Activated CD4-positive, alpha-beta T cell treated with anti-CD3 and anti-CD28 coated beads for 36 hours (primary cell): Measurements from ENCODE around the gene RIN3. TPM values are rescaled to one million over a fixed set of nuclear protein-coding genes. Genes with fewer than 3 reads are reported as not detected.

Experiments used
- ATAC-seq: fragments of 200-7000 bp; cut with Tn5 transposase; one replicate; pipeline ENCODE4 v1.10.0; 2021; ENCODE audit warnings: mild to moderate bottlenecking, moderate library complexity
- CTCF ChIA-PET: fragments of 350-600 bp; sonication (Branson Sonifier 250); formaldehyde crosslinking; loops from one replicate; lab custom pipeline; 2021; ENCODE audit warnings: antibody characterized with exemption; lab: Charles Lee
- POLR2A ChIA-PET: fragments of 350-600 bp; sonication (Branson Sonifier 250); formaldehyde crosslinking; loops from one replicate; lab custom pipeline; 2021; ENCODE audit warnings: antibody characterized with exemption, inconsistent platforms; lab: Charles Lee
- DNase-seq: peaks from one replicate; pipeline ENCODE4 v3.0.0-alpha.2; 2020
- H3K27ac Mint-ChIP-seq: one replicate; pipeline ENCODE4 v1.8.0; 2021; ENCODE audit warnings: mixed read lengths
- H3K27me3 Mint-ChIP-seq: one replicate; pipeline ENCODE4 v1.8.0; 2021; ENCODE audit warnings: mixed read lengths
- H3K36me3 Mint-ChIP-seq: one replicate; pipeline ENCODE4 v1.8.0; 2021; ENCODE audit warnings: low read depth, mixed read lengths
- H3K4me1 Mint-ChIP-seq: one replicate; pipeline ENCODE4 v1.8.0; 2021; ENCODE audit warnings: mixed read lengths
- H3K4me3 Mint-ChIP-seq: one replicate; pipeline ENCODE4 v1.8.0; 2021; ENCODE audit warnings: mild to moderate bottlenecking, moderate library complexity, mixed read lengths
- H3K9me3 Mint-ChIP-seq: one replicate; pipeline ENCODE4 v1.8.0; 2021; ENCODE audit warnings: low read depth, mixed read lengths
- intact Hi-C, 2 experiments: fragments of 100-400 bp; cut with DNase I in 1 of 2; cut with micrococcal nuclease in 1 of 2; formaldehyde crosslinking; loops; one replicate each; pipeline versions ENCODE4 v1.14.2 to v1.15.1; 2022 to 2024; cut with DNase I, micrococcal nuclease
- total RNA-seq, 2 experiments: library from RNA; stranded (reverse); gene quantifications; one replicate each; pipeline ENCODE4 v1.2.3, GENCODE V29; 2021

RIN3 gene
- total RNA-seq, 2 experiments from 2014 or later, result 23.1 to 26.4 TPM

DNA sequence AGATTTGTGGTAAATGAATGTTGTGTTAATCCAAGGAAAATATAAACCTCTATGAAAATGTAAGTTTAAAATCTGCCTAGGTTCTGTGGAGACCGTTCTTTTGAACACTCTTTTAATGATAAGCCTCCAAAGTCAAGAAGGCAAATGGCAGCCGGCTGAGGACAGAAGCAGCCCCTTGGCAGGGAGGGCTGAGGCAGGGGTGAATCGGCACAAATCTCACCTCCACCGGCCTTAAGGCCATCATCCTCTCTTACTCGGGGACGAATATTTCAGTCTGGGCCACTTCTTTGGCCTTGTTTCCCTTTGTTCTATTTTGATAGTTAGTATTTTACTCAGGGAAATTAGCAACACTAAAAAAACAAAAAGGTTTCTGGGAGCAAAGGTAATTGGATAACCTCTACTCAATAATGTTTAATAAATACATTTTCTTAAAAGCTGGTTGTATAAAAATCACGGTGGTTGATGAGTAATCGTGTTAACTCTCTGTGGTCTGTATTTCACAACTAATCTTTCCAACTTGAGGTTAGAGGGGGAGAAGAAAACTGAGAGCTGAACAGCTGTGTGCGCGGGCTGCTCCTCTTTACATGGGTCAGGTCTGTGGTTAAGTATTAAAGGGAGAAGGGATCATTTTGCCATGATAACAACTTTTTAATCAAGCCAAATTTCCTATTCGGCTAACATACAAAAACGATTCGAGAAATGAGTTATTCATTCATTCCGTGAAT is 216.2 kb downstream of the RIN3 start:
- peak overlapping the region; percentile 24 for H3K27ac Mint-ChIP-seq
- ChIA-PET CTCF (interaction anchor here (1.0 to 1.4 kb wide), 2 partner anchors 20 to 54 kb away, joined by 3 read pairs; no protein-coding TSS in a partner anchor), POLR2A (no interaction called here)
- H3K9me3 Mint-ChIP-seq, result peaks cover 1% of the 10 kb centered on the region
- ATAC-seq (peak; percentile 37), DNase-seq (peak; percentile 58)
- H3K4me3 Mint-ChIP-seq, result peak overlapping the region; percentile 5
- H3K36me3 Mint-ChIP-seq, result peaks cover 22% of the 10 kb centered on the region
- peaks cover 20% of the 10 kb centered on the region for H3K4me1 Mint-ChIP-seq
- intact Hi-C loops, result loop anchor here (1.0 to 2.0 kb wide), 3 partner anchors 19 to 41 kb away; partner anchors contain the start of gene LGMN (in 2 of the 2)
- peaks cover 5% of the 10 kb centered on the region for H3K27me3 Mint-ChIP-seq

DNA sequence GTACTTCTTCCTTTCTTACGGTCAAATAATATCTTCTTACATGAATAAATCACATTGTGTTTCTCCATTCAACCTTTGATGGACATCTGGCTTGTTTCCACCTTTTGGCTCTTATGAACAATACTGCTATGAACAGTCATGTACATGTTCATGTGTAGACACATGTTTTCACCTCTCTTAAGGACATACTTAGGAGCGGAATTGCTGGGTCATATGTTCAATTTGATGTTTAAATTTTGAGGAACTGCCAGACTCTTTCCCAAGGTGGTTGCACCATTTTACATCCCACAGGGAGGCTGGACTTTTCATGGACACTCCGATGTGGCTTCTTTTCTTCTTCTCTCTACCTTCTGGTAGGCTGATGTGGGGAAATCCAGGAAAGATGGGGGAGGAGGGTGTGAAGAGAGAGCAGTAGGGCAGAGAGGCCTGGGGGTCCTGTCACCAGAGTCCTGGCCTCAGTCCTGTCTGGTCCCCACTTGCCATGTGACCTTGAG is 218.1 kb downstream of the RIN3 start:
- intact Hi-C loops, result loop anchor here in 1 of 2 experiments (2.0 kb wide), 2 partner anchors 17 to 39 kb away; partner anchors contain the start of gene LGMN
- ATAC-seq, result no peak
- H3K27ac Mint-ChIP-seq, result no peak overlapping the region
- H3K4me3 Mint-ChIP-seq, result no peak overlapping the region
- DNase-seq, result no peak
- peaks cover 19% of the 10 kb centered on the region for H3K4me1 Mint-ChIP-seq
- peaks cover 1% of the 10 kb centered on the region for H3K9me3 Mint-ChIP-seq
- POLR2A ChIA-PET, result no interaction called here
- H3K36me3 Mint-ChIP-seq, result peaks cover 22% of the 10 kb centered on the region
- CTCF ChIA-PET, result no interaction called here
- peaks cover 5% of the 10 kb centered on the region for H3K27me3 Mint-ChIP-seq

DNA sequence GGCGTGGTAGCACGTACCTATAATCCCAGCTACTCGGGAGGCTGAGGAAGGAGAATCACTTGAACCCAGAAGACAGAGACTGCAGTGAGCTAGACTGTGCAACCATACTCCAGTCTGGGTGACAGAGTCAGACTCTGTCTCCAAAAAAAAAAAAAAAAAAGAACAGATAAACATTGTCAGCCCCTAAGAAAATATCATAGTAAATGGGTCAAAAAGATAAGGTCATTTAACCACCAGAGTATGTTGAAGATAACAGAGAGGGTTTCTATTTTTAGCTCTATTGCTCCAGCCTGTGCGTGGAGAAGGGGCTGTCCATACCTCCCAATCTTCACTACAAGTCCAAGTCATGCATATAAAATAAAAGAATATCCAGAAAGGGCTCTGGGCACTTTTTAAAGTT is 219.4 kb downstream of the RIN3 start:
- Mint-ChIP-seq H3K4me3 (no peak overlapping the region), H3K27me3 (peaks cover 5% of the 10 kb centered on the region), H3K9me3 (peaks cover 1% of the 10 kb centered on the region), H3K27ac (no peak overlapping the region), H3K36me3 (peaks cover 19% of the 10 kb centered on the region), H3K4me1 (peaks cover 29% of the 10 kb centered on the region)
- intact Hi-C loops, result no loop called here
- ATAC-seq (no peak), DNase-seq (no peak)
- CTCF ChIA-PET, result interaction anchor here (0.7 to 1.2 kb wide), 3 partner anchors 8 to 472 kb away, joined by 3 to 4 read pairs (median 3); no protein-coding TSS in a partner anchor
- POLR2A ChIA-PET, result no interaction called here

GRCh38 chr14:92734618-92735017 is 221.0 kb downstream of the RIN3 start:
- peaks cover 19% of the 10 kb centered on the region for H3K36me3 Mint-ChIP-seq
- H3K9me3 Mint-ChIP-seq, result peaks cover 1% of the 10 kb centered on the region
- no peak overlapping the region for H3K4me3 Mint-ChIP-seq
- CTCF ChIA-PET, result interaction anchor here (1.3 kb wide), 1 partner anchor 48 kb away, joined by 4 read pairs; no protein-coding TSS in a partner anchor
- POLR2A ChIA-PET, result no interaction called here
- intact Hi-C loops, result no loop called here
- H3K4me1 Mint-ChIP-seq, result peaks cover 19% of the 10 kb centered on the region
- H3K27me3 Mint-ChIP-seq, result peaks cover 5% of the 10 kb centered on the region
- no peak overlapping the region for H3K27ac Mint-ChIP-seq
- ATAC-seq, result no peak
- no peak for DNase-seq

DNA sequence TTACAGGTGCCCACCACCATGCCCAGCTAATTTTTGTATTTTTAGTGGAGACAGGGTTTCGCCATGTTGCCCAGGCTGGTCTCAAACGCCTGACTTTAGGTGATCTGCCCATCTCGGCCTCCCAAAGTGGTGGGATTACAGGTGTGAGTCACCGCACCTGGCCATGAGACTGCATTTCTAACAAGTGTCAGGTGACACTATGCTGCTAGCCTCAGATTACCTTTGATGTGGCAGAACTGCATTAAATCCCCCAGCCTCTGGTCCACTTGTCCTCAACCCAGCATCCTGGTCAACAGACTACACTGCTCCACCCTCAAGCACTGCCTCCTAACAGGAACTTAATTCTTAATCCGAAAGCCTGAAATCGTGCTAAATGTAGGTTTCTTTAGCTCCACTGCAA is 221.8 kb downstream of the RIN3 start:
- Mint-ChIP-seq H3K4me1 (peaks cover 11% of the 10 kb centered on the region), H3K4me3 (no peak overlapping the region), H3K36me3 (peaks cover 18% of the 10 kb centered on the region), H3K27me3 (peaks cover 5% of the 10 kb centered on the region), H3K27ac (no peak overlapping the region), H3K9me3 (peaks cover 1% of the 10 kb centered on the region)
- POLR2A ChIA-PET, result interaction anchor here (0.6 kb wide), 1 partner anchor 200 kb away, joined by 3 read pairs; no protein-coding TSS in a partner anchor
- no peak for ATAC-seq
- no peak for DNase-seq
- intact Hi-C loops, result no loop called here
- CTCF ChIA-PET, result no interaction called here

DNA sequence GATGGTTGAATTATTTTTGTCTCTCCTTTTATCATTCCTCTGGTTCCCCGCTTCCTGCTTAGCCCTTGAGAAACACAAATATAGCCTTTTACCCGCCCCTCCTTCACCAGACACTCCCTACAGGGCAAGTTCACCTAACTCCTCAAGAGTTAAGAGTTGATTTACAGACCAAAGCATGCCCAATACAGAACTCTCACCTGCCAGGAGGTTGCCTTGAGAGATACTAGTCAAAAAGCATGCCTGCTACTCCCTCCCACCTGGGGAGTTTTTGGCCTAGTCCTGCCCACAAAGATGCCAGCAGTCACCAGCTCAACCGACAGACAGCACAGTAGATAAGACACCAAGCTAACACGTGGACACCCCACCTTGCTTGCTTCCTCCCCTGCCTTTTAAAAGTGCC is 223.6 kb downstream of the RIN3 start:
- peaks cover 2% of the 10 kb centered on the region for H3K27me3 Mint-ChIP-seq
- CTCF ChIA-PET, result no interaction called here
- intact Hi-C loops, result no loop called here
- DNase-seq, result no peak
- ATAC-seq, result peak; percentile 42
- H3K4me3 Mint-ChIP-seq, result no peak overlapping the region
- H3K27ac Mint-ChIP-seq, result no peak overlapping the region
- no peaks in the 10 kb centered on the region for H3K9me3 Mint-ChIP-seq
- POLR2A ChIA-PET, result no interaction called here
- peaks cover 11% of the 10 kb centered on the region for H3K4me1 Mint-ChIP-seq
- H3K36me3 Mint-ChIP-seq, result peaks cover 4% of the 10 kb centered on the region

DNA sequence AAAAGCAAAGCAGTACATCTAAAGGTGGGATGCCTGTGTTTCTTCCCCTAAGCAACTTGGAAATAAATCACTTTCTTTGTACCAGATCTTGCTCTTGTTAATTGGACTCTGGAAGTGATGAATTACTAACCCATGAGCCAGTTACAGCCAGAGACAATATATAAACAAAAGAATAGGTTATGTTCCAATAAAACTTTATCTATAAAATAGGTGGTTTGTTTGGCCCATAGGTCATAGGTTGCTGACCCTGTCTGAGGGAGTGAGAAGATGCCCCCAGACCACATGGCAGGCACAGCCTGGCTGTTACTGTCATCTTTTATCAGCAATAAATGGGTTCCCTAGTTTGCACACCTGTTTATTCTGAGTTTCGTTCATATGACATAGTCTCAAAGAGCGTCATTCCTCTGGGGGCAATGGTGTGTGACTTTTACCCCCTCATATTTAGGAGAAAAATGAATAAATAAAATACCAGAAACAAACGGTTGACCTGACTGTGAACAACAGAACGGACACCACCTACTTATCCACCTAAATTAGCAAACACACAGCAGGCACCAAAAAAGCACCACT is 224.1 kb downstream of the RIN3 start:
- ChIA-PET POLR2A (no interaction called here), CTCF (no interaction called here)
- H3K4me1 Mint-ChIP-seq, result peaks cover 11% of the 10 kb centered on the region
- intact Hi-C loops, result no loop called here
- ATAC-seq (no peak), DNase-seq (no peak)
- H3K36me3 Mint-ChIP-seq, result no peaks in the 10 kb centered on the region
- no peaks in the 10 kb centered on the region for H3K27me3 Mint-ChIP-seq
- no peak overlapping the region for H3K4me3 Mint-ChIP-seq
- H3K27ac Mint-ChIP-seq, result no peak overlapping the region
- no peaks in the 10 kb centered on the region for H3K9me3 Mint-ChIP-seq

Other genes with a start within 250 kb of the RIN3 start
- not detected for gene SLC24A4, start 190.6 kb upstream of the RIN3 start, total RNA-seq
- 1 to 10 TPM; 3.2 to 5.6 TPM for gene LGMN, start 234.8 kb downstream of the RIN3 start, total RNA-seq